Activated B cell treated with CpG ODN at 0.5 μM for 24 hours (primary cell): ENCODE results near the gene TSPEAR. TPM values are rescaled to one million over a fixed set of nuclear protein-coding genes. Genes with fewer than 3 reads are reported as not detected.
"Not testable (repeated sequence)": the region's sequence is repeated elsewhere in the genome, so short reads cannot be mapped to it uniquely, and the experiment has no call there.

Experiments
- ATAC-seq: fragments of 200-7000 bp; cut with Tn5 transposase; one replicate; pipeline ENCODE4 v1.10.0; 2021; ENCODE audit warnings: low read depth, mild to moderate bottlenecking, moderate library complexity
- CTCF ChIA-PET: fragments of 350-600 bp; sonication (Branson Sonifier 250); formaldehyde crosslinking; loops from one replicate; lab custom pipeline; 2021; ENCODE audit warnings: antibody characterized with exemption; lab: Charles Lee
- POLR2A ChIA-PET: fragments of 350-600 bp; sonication (Branson Sonifier 250); formaldehyde crosslinking; loops from one replicate; lab custom pipeline; 2021; ENCODE audit warnings: antibody characterized with exemption; lab: Charles Lee
- DNase-seq: peaks from one replicate; pipeline ENCODE4 v3.0.0; 2022
- H3K27ac Mint-ChIP-seq: one replicate; pipeline ENCODE4 v1.8.0; 2020; ENCODE audit warnings: mixed read lengths
- H3K27me3 Mint-ChIP-seq: one replicate; pipeline ENCODE4 v1.8.0; 2021; ENCODE audit warnings: mixed read lengths
- H3K36me3 Mint-ChIP-seq: one replicate; pipeline ENCODE4 v1.8.0; 2021; ENCODE audit warnings: low read depth, mixed read lengths
- H3K4me1 Mint-ChIP-seq: one replicate; pipeline ENCODE4 v1.8.0; 2021; ENCODE audit warnings: mixed read lengths
- H3K4me3 Mint-ChIP-seq: one replicate; pipeline ENCODE4 v1.8.0; 2020; ENCODE audit warnings: mild to moderate bottlenecking, mixed read lengths
- H3K9me3 Mint-ChIP-seq: one replicate; pipeline ENCODE4 v1.8.0; 2020; ENCODE audit warnings: mixed read lengths
- CTCF ChIP-seq: fragments of 200-600 bp; IDR thresholded peaks from one replicate; pipeline ENCODE4 v1.8.0; 2022; ENCODE audit warnings: antibody characterized with exemption, mild to moderate bottlenecking
- intact Hi-C: fragments of 100-400 bp; cut with micrococcal nuclease; formaldehyde crosslinking; loops from one replicate; pipeline ENCODE4 v1.15.1; 2024
- total RNA-seq: library from RNA; stranded (reverse); gene quantifications from 2 replicates; pipeline ENCODE4 v1.2.3, GENCODE V29; 2022

The TSPEAR gene
- total RNA-seq, 1 donor from 2014 or later: not detected

GRCh38 chr21:44581158-44581557, 130.2 kb downstream of the TSPEAR start:
- H3K27ac Mint-ChIP-seq: no peak overlapping the region
- peaks cover 25% of the 10 kb centered on the region for H3K27me3 Mint-ChIP-seq
- TF ChIP-seq CTCF: no peak
- H3K4me1 Mint-ChIP-seq: no peaks in the 10 kb centered on the region
- no peak overlapping the region for H3K4me3 Mint-ChIP-seq
- ChIA-PET CTCF (no interaction called here), POLR2A (no interaction called here)
- H3K9me3 Mint-ChIP-seq: peaks cover 16% of the 10 kb centered on the region
- intact Hi-C loops: no loop called here
- no peaks in the 10 kb centered on the region for H3K36me3 Mint-ChIP-seq
- no peak for DNase-seq
- ATAC-seq: no peak

GRCh38 chr21:44580231-44580821, 131.0 kb downstream of the TSPEAR start, which contains the start of gene KRTAP10-5:
KRTAP10-5 (minus strand) TSS chr21:44580604; CDS start chr21:44580578, 26 bp downstream.
- POLR2A ChIA-PET, intact Hi-C loops: not testable (repeated sequence)

GRCh38 chr21:44579833-44580144, 131.6 kb downstream of the TSPEAR start:
- ChIA-PET POLR2A (no interaction called here), CTCF (no interaction called here)
- Mint-ChIP-seq H3K9me3 (peaks cover 16% of the 10 kb centered on the region), H3K4me1 (no peaks in the 10 kb centered on the region), H3K36me3 (no peaks in the 10 kb centered on the region), H3K27me3 (peaks cover 19% of the 10 kb centered on the region), H3K4me3 (no peak overlapping the region), H3K27ac (no peak overlapping the region)
- TF ChIP-seq CTCF: no peak
- intact Hi-C loops: no loop called here
- ATAC-seq (no peak), DNase-seq (no peak)

More at GRCh38 chr21:44580231-44580821, 131.0 kb downstream of the TSPEAR start, which contains the start of gene KRTAP10-5:
- ATAC-seq, H3K4me3 Mint-ChIP-seq, CTCF ChIA-PET, H3K36me3 Mint-ChIP-seq, H3K27ac Mint-ChIP-seq, H3K4me1 Mint-ChIP-seq, DNase-seq: not testable (repeated sequence)
- peaks cover 21% of the 10 kb centered on the region for H3K27me3 Mint-ChIP-seq
- H3K9me3 Mint-ChIP-seq: peaks cover 16% of the 10 kb centered on the region

GRCh38 chr21:44579056-44579832, 132.1 kb downstream of the TSPEAR start:
- POLR2A ChIA-PET: no interaction called here
- CTCF ChIA-PET: no interaction called here
- Mint-ChIP-seq H3K4me1 (no peaks in the 10 kb centered on the region), H3K4me3 (no peak overlapping the region), H3K27me3 (peaks cover 21% of the 10 kb centered on the region), H3K9me3 (peaks cover 16% of the 10 kb centered on the region), H3K36me3 (no peaks in the 10 kb centered on the region), H3K27ac (no peak overlapping the region)
- TF ChIP-seq CTCF: no peak
- DNase-seq (no peak), ATAC-seq (no peak)
- intact Hi-C loops: no loop called here

GRCh38 chr21:44578371-44579055, 132.9 kb downstream of the TSPEAR start:
- Mint-ChIP-seq H3K27me3 (peaks cover 18% of the 10 kb centered on the region), H3K4me1 (no peaks in the 10 kb centered on the region), H3K27ac (no peak overlapping the region), H3K9me3 (peaks cover 16% of the 10 kb centered on the region), H3K4me3 (no peak overlapping the region), H3K36me3 (no peaks in the 10 kb centered on the region)
- POLR2A ChIA-PET: no interaction called here
- CTCF ChIA-PET: no interaction called here
- ATAC-seq (no peak), DNase-seq (no peak)
- intact Hi-C loops: no loop called here
- TF ChIP-seq CTCF: no peak
